ENCODE data around the gene DTNB.

The DTNB gene

DNA sequence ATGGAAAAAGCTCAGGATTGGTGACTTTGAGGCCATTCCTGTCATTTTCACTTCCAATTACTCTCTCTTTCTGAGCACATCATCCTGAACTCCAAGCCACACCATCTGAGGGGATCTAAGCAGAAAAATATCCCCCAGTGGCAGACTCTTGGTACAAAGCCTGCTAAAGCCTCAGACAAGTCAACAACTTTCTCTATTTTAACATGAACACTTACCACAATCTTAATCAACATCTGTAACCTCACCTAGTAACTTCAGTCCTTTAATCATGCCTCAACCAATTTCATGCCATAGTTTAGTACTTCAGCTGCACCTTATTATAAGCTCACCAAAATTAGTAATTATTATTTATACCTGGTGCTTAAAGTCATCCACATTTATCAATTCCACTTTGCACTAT is 128.9 kb downstream of the DTNB start:
- H3K9ac ChIP-seq (ENCODE audit: low read length) = no peak overlapping the region
- H3K4me3 ChIP-seq (ENCODE audit: insufficient read depth, low read length, poor library complexity, severe bottlenecking) = no peak overlapping the region
- H3F3A ChIP-seq (ENCODE audit: insufficient read depth) = no peaks in the 10 kb centered on the region
- no peaks in the 10 kb centered on the region for H3K9me2 ChIP-seq (replicated peaks; ENCODE audit: insufficient read depth, low read length)
- no peaks in the 10 kb centered on the region for H3K27me3 ChIP-seq (ENCODE audit: low read length)
- H3K36me3 ChIP-seq (ENCODE audit: low read length) = no peaks in the 10 kb centered on the region
- no peak for TF ChIP-seq EZH2phosphoT487 (conservative IDR thresholded peaks at IDR 0.05; ENCODE audit: low read length)
- TF ChIP-seq, protein P1, sequence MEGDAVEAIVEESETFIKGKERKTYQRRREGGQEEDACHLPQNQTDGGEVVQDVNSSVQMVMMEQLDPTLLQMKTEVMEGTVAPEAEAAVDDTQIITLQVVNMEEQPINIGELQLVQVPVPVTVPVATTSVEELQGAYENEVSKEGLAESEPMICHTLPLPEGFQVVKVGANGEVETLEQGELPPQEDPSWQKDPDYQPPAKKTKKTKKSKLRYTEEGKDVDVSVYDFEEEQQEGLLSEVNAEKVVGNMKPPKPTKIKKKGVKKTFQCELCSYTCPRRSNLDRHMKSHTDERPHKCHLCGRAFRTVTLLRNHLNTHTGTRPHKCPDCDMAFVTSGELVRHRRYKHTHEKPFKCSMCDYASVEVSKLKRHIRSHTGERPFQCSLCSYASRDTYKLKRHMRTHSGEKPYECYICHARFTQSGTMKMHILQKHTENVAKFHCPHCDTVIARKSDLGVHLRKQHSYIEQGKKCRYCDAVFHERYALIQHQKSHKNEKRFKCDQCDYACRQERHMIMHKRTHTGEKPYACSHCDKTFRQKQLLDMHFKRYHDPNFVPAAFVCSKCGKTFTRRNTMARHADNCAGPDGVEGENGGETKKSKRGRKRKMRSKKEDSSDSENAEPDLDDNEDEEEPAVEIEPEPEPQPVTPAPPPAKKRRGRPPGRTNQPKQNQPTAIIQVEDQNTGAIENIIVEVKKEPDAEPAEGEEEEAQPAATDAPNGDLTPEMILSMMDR (IDR thresholded peaks at IDR 0.05; ENCODE audit: insufficient read depth, low read length, poor library complexity, severe bottlenecking) = no peak
- H4K20me1 ChIP-seq (ENCODE audit: low read depth, low read length) = no peaks in the 10 kb centered on the region
- H3K79me2 ChIP-seq (ENCODE audit: insufficient read depth, low read length) = no peaks in the 10 kb centered on the region
- no peak overlapping the region for H2AFZ ChIP-seq (ENCODE audit: low read depth, low read length, severe bottlenecking)
- no peak overlapping the region for H3K4me2 ChIP-seq (ENCODE audit: low read depth, low read length, poor library complexity, severe bottlenecking)
- no peak overlapping the region for H3K27ac ChIP-seq (ENCODE audit: low read depth, low read length)
- H3K9me3 ChIP-seq (ENCODE audit: insufficient read depth, low read length) = no peaks in the 10 kb centered on the region

DNA sequence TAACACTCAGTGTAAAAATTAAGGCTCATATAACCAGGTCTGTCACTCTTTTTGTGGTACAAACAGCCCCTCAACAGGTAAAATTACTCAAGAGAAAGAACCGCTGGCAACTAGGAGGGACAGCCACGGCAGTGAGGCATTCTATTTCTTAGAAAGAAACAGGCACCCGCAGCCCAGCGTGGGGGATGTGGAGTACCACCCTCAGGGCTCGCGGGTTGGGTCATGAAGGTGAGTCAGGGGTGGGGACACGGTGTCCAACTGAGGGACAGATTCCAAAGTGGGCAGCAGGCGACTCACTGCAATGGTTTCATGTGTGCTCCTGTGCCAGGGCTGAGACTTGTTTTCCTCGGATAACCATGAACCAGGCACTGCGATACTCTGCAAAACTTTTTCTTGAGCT is 129.4 kb downstream of the DTNB start:
- no peak overlapping the region for H3K9ac ChIP-seq (ENCODE audit: low read length)
- no peak for TF ChIP-seq EZH2phosphoT487 (conservative IDR thresholded peaks at IDR 0.05; ENCODE audit: low read length)
- TF ChIP-seq, protein P1 (IDR thresholded peaks at IDR 0.05; ENCODE audit: insufficient read depth, low read length, poor library complexity, severe bottlenecking) = no peak
- no peak overlapping the region for H3K4me2 ChIP-seq (ENCODE audit: low read depth, low read length, poor library complexity, severe bottlenecking)
- H3K27me3 ChIP-seq (ENCODE audit: low read length) = no peaks in the 10 kb centered on the region
- no peak overlapping the region for H3K27ac ChIP-seq (ENCODE audit: low read depth, low read length)
- no peaks in the 10 kb centered on the region for H3K79me2 ChIP-seq (ENCODE audit: insufficient read depth, low read length)
- H2AFZ ChIP-seq (ENCODE audit: low read depth, low read length, severe bottlenecking) = no peak overlapping the region
- H3K36me3 ChIP-seq (ENCODE audit: low read length) = no peaks in the 10 kb centered on the region
- no peak overlapping the region for H3K4me3 ChIP-seq (ENCODE audit: insufficient read depth, low read length, poor library complexity, severe bottlenecking)
- H3K9me2 ChIP-seq (replicated peaks; ENCODE audit: insufficient read depth, low read length) = no peaks in the 10 kb centered on the region
- no peaks in the 10 kb centered on the region for H3K9me3 ChIP-seq (ENCODE audit: insufficient read depth, low read length)
- H3F3A ChIP-seq (ENCODE audit: insufficient read depth) = no peaks in the 10 kb centered on the region
- no peaks in the 10 kb centered on the region for H4K20me1 ChIP-seq (ENCODE audit: low read depth, low read length)

GRCh38 chr2:25541378-25541777 is 132.0 kb downstream of the DTNB start:
- no peaks in the 10 kb centered on the region for H4K20me1 ChIP-seq (ENCODE audit: low read depth, low read length)
- H3K27ac ChIP-seq (ENCODE audit: low read depth, low read length) = no peak overlapping the region
- no peak overlapping the region for H3K4me3 ChIP-seq (ENCODE audit: insufficient read depth, low read length, poor library complexity, severe bottlenecking)
- no peaks in the 10 kb centered on the region for H3K27me3 ChIP-seq (ENCODE audit: low read length)
- TF ChIP-seq, protein P1 (IDR thresholded peaks at IDR 0.05; ENCODE audit: insufficient read depth, low read length, poor library complexity, severe bottlenecking) = no peak
- no peak for TF ChIP-seq EZH2phosphoT487 (conservative IDR thresholded peaks at IDR 0.05; ENCODE audit: low read length)
- H3K36me3 ChIP-seq (ENCODE audit: low read length) = no peaks in the 10 kb centered on the region
- H3K9me3 ChIP-seq (ENCODE audit: insufficient read depth, low read length) = no peaks in the 10 kb centered on the region
- H3K79me2 ChIP-seq (ENCODE audit: insufficient read depth, low read length) = no peaks in the 10 kb centered on the region
- no peak overlapping the region for H2AFZ ChIP-seq (ENCODE audit: low read depth, low read length, severe bottlenecking)
- no peak overlapping the region for H3K4me2 ChIP-seq (ENCODE audit: low read depth, low read length, poor library complexity, severe bottlenecking)
- no peaks in the 10 kb centered on the region for H3K9me2 ChIP-seq (replicated peaks; ENCODE audit: insufficient read depth, low read length)
- no peaks in the 10 kb centered on the region for H3F3A ChIP-seq (ENCODE audit: insufficient read depth)
- H3K9ac ChIP-seq (ENCODE audit: low read length) = no peak overlapping the region
